ENCODE data around the gene DAPK2. TPM values are rescaled to one million over a fixed set of nuclear protein-coding genes. Genes with fewer than 3 reads are reported as not detected.

DAPK2 gene
- polyA plus RNA-seq, 1 donor = 5.1 TPM

DNA sequence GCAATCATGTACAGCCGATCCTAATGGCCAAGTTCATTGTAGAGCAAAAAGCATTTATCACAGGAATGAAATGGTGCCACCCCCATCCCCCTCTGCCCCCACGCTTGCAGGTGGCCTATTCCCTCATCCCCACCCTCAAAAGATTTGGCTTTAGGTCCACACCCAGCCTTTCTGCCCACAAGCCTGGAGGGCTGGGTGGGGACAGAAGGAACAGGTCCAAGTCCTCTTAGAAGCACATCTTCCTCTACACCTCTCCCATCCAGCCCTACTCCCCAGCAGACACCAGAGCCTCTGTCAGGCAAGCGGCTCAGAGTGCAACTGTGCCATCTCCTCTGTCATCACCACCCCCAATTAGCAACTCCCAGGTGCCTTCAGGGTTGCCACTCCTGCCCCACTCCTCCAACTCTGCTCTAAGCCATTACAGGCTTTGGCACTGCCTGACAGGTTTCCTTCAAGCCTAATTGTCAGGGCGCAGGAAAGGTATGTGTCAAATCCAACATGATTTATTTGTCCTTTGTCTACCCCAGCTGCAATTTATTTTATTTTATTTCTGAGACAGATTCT is 49.4 kb downstream of the DAPK2 start:
- DNase-seq = no peak

DNA sequence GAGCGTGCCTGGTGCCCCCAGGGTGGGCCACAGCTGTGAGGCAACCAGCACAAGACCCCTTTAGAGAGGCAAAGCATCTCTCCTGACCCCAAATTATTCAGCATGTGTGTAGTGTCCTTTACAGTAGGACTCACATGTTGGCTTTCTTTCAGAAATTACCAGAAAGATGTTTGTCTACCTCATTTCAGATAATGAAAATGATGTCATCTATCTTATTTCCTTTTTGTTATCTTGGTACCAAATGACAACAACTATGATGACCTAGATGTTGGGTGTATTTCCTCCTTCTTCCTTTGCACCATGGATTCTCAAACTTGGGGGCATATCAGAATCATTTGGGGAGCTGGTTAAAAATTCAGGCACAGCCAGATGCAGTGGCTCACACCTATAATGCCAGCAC is 50.5 kb downstream of the DAPK2 start:
- DNase-seq = no peak

DNA sequence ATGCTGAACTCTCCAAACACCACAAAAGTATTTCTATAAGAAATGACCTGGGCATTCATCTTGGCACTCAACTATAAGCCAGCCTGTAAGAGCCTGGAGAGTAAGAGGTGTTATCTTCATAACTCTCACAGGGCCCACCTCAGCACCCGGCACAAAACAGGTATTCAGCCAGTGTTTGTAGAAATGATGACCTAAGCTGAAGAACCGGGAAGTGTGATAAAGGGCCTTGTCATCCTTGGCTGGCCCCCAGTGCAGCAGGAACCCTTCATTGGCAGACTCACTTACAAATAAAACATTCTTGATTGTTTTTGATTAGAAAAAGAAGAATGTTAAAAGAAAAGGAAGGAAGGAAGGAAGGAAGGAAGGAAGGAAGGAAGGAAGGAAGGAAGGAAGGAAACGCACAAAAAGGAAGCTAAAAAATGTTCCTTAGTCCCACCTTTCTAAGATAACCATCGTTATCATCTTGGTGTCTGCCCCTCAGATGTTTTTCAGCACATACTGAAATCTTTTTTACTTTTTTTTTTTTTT is 52.1 kb downstream of the DAPK2 start:
- no peak for DNase-seq

DNA sequence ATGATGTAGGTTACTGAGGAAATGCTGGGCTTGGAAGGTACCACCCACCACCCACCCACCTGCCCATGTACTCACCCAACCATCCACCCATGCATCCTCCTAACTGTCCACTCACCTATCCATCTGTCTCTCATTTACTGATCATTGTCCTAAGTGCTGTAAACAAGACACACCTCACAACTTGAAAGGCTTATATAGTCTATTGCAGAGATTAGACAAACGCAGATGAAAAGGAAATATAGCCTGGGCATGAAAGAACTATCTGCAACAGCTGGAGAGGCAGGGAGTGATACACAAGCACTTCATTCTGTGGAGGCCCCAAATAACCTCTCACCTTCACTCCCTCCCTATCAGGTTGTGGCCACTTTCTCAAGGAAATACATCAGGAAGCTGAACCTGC is 54.0 kb downstream of the DAPK2 start:
- no peak for DNase-seq

DNA sequence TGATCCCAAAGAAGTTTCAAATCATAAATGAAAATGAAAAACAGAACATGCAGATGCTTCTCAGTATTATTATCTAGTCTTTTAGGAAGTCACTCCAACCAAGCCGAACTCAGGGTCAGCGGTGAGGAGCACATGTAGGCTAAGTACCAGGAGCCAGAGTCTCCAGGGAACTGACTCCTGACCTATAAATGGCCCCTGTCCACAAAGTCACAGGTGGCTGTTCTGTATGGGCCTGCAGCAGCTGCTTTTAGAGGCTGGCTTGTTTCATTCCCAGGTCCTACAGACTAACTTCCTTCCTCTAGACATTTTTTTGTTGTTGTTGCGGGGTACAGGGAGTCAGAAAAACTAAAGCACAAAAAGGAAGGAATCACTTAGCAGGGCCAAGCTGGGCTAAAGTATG is 54.6 kb downstream of the DAPK2 start:
- no peak for DNase-seq

DNA sequence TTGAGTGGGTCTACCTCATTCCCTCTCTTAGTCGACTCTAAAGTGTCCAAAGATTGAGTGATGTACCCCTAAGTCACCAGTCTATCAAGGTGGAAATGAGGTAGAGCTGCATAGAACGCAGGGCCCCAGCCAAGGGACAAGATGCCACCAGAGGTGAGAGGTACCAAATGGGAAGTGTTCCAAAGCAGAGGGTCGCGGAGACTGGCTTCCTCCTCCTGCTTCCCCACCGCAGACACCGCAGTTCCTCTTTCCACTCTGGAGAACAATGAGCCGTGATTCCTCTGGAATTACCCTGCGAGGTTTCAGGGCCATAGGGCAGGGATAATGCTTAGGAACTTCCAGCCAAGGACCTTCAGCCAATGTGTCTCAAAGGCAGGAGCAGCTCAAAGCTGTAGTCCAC is 55.8 kb downstream of the DAPK2 start:
- no peak for DNase-seq

DNA sequence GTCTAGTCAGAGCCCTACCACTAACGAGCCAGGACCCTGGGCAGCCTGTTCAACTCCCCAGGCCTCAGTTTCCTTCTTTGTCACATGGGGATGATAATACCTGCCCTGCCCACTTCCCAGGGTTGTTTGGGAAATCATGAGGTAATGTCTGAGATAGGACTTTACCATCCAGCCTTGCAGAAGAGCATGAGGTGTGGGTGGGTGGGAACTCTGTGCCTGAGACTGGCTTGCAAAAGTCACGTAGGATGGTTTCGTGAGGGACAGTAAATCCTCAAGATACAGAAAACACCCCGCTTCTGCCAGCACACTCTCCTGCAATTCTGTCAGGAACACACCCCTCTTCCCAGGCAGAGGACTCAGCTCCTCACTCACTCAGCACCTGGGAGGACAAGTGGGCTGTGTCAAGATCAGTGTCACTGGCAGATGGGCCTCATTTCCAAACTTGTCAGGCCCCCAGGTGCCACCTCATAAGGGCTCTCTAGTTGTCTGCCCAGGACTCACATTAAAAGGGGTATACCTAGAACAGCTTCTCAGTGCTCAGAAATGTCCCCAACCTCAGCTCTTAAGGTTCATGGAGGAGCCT is 58.4 kb downstream of the DAPK2 start:
- DNase-seq = no peak

DNA sequence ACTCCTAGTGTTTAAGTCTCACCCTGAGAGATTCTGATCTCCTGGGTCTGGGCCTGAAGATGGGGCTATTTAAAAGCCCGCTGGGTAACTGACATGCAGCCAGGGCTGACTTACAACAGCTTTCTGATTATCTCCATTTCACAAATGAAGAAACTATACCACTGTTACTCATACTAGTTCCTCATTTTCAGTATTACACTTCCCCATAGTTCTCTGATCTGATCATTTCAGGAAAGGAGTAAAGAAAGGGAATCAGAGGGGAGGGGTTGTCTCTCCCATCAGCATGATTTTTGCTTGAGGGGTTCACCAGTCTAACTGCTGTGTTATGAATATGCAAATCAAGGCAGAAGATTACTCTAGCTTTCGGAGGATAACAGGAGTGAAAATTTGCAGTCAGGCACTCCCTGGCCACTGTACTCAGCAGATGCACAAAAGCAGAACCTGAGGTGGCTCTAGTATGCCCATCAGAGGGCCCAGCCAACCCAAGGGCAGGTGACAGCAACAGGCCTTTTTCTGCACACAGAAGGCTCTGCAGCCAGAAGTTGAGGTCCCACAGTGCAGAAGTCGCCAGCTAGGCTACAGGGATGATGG is 59.4 kb downstream of the DAPK2 start:
- no peak for DNase-seq

DNA sequence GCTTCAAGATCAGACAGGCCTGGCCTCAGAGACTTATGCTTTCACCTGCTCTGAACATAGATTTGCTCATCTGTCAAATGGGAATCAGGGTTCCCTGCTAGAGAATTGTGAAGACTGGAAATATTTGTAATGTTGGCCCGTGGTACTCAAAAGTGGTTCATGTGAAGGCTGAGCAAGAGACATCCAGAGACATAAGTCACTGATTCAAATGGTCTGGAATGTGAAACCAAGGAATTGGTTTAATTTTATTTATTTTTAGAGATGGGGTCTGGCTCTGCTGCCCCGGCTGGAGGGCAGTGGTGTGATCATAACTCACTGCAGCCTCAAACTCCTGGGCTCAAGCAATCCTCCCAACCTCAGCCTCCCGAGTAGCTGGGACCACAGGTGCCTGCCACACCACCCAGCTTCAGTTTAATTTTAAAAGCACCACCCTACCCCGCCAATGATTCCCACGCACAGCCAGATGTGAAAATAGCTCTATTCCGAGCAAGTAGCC is 60.1 kb downstream of the DAPK2 start:
- no peak for DNase-seq

DNA sequence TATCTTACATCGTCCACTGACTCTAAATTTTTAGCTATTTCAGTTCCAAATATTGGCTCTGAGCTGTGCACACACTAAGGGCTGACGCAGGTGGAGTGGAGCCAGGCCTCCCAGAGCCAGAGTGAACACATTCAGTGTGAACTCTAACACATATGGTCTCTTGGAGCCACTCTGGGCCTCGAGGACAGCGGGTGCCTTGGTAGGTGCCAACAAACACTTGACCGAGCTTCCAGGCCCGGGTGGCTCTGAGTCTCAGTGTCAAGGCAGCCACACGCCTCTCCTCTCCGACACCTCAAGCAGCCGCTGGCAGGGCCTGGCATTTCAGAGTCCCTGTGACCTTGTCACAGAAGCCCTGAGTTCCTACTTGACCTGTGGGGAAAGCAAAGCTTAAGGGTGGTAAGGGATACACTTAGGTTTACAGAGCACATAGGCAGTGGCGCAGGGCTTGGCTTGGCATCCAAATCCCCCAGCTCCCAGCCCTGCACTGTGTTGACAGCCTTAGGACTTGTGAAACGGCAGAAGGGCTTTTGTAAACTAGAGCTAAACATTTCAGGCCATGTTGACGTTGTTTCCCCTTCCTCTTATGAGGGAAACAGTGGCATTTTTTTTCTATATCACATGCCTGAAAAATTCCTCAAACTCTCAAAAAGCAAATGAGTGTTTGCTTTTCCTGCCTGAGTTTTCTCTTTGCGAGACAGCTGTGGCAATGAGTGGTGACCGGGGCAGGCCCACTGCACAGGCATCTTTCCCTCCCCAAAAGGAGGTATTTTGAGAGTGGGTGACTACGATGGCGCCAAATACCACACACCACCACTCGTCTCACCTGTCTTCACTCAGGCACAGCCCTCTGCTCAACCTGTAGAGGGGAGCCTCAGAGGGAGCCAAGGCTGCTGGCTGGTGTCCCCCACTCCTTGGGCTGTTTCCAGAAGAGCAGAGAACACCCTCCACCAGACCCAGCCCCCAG is 60.8 kb downstream of the DAPK2 start:
- DNase-seq = peak; percentile 33

DNA sequence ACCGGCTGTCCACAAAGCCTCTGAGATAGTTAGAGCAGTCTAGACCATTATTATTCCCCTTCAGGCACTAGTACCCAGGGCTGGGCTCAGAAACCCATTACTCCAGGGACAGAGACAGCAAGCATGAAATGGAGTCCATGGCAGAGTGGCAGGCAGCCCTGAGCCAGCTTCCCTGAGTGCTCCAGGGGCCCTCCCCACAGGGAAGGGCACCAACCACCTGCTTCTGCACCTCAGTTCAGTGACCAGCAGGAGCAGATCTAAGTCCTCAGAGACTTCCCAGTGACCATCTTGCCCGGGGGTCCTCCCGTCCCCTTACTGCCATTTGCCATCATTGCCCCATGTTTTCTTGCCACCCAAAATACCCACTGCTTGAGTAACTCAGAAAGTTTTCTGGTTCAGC is 62.0 kb downstream of the DAPK2 start:
- no peak for DNase-seq

DNA sequence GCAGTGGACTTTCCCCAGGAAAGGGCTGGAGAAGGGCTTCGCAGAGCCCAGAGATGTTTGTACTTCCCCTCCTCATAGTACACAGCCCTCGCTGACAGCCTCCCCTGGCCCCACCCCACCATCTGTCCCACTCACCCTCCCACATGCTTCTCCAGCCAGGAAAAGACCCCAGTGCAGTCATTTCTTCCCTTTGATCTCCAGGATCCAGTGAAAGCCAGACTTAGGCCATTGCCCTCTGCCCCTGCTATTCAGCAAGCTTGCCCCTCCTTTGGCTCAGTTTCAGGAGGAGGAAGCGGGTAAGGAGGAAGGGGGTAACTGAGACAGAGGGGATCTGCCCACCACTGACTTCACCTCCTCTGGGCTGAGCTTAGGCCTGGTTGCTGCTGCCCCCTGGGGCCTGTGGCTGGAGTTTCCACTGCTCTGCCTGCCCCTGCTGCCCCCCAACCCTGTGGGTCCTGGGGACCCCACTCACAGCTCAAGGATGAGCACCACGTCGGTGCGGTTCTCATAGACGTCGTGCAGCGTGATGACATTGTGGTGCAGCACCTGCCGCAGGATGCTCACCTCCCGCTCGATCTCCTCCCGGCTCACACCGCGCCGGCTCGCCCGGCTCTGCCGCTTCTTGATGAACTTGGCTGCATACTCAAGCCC is 63.1 kb downstream of the DAPK2 start:
- DNase-seq = no peak

DNA sequence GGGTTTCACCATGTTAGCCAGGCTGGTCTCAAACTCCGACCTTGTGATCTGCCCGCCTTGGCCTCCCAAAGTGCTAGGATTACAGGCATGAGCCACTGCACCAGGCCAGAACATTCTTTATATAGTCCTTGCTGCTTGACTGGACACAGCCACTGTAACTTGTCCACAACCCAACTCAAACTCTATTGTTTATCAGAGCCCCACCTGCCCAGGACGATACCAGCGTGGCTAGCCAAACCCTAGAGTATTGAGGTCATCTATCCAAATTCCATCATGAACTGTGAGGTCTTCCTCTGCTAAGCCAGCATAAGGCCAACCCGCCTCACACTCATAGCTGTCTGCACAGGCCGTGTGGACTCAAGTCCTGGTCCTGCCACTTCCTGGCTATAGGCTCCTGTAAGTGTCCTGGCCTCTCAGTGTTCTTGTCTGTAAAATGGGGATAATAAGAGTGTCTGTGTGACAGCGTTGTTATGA is 63.9 kb downstream of the DAPK2 start:
- DNase-seq = no peak

DNA sequence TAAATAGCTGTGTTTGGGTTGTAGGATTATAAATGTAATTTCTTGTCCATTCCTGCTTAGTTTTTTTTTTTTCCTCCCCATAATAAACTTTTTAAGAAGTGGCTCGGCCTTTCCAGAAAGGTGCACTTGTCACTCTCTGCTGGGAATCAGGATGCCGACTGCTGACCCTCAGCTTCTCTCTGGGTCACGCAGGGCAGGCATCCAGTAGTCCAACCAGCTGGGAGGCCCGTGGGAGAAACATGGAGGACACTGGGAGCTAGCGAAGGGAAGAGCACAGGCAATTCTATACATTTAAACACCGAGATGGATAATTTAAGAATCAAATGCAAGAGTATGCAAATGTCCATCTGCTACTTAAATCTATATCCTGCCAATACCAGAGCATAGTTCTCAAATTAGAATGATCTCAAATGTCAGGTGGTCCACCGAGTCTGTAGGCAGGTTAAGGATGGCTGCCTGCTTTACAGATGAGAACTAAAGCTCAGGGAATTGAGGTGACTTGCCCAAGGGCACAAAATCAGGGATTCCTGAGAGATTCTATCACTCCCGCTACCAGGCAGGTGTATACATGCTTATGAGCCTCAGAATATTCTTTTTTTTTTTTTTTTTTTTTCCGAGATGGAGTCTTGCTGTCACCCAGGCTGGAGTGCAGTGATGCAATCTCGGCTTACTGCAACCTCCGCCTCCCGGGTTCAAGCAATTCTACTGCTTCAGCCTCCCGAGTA is 64.5 kb downstream of the DAPK2 start:
- no peak for DNase-seq

DNA sequence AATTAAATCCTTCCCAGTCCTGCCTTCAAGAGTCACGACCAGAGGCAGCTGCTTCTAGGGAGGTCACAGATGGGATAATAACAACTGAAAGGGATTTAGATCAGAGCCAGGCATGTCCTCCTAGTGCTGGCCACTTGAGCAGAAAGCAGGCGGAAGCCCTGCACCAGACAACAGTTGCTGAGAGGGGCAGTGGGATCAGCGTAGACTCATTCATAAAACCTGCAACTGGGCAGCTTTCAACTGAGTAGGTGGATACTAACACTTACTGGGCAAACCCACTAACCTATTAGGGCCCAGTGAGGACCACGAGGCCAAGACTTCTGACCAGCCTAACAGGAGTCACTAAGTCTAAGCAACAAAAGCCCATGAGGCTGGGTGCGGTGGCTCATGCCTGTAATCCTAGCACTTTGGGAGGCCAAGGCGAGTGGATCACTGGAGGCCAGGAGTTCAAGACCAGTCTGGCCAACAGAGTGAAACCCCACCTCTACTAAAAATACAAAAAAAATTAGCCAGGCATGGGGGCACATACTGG is 67.0 kb downstream of the DAPK2 start:
- DNase-seq = no peak

DNA sequence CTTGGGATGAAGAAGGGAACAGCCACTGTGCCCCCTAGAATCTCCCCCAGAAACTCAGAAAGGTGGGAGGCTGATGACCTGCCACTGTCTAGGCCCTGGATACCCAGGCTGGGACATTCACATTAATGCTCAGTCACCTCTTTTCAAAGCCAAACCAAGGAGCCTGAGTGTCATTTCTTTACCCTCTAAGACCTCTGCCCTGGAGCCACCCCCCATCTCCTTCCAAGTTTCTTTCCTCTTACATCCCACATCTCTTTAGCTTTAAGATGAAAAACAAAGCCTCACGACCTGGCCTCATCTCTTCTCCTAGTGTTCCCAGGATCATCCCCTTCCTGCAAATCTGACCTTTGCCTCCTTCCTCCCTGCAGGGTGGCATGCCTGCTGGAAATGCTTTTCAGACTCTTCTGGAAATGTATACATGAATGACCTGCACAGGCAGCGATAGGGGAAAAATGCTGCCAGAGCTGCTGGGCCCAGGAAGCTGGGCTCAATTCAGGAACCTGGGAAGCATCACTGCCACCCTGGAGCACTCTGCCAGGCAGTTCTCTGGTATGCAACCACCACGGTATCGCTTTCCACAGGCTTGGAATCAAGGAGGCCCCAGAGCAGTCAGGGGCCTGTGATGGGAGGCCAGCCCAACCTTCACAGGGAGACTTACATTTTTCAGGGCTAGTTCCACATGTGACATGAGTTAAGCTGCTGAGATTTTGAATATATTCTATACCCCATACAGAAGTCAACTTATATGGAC is 67.6 kb downstream of the DAPK2 start:
- DNase-seq = no peak

DNA sequence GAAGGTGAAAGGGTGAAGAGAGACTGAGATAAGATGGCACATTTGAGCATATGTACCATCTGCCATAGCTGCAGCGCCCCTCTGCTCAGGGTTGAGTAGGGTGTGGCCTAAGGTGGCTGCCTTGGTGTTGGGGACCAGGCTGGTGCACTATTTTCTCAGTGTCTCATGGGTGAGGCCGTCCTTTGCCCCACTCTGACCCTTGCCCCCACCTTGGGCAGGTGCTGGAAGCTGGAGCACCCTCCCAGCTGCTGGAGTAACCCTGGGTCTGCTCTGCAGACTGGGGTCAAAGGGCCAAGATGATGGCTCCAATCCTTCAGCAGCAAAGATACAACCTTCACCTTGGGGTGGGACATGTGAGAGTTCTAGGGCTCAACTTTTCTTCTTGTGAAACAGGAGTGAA is 69.2 kb downstream of the DAPK2 start:
- DNase-seq = no peak

DNA sequence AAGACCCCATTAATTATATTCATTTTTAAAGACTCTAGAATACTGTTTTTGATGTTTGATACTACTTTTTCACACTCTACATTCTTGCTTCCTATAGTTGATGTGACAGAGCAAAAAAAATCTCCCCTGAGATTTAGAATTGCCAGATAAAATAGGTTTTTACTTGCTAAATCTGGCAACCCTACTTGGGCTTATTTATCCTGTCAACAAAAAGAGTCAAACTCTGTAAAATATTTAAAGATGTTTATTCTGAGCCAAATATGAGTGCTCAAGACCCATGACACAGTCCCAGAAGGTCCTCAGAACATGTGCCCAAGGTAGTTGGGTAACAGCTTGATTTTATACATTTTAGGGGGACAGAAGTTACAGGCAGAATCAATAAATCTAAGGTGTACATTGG is 72.3 kb downstream of the DAPK2 start:
- DNase-seq = no peak

DNA sequence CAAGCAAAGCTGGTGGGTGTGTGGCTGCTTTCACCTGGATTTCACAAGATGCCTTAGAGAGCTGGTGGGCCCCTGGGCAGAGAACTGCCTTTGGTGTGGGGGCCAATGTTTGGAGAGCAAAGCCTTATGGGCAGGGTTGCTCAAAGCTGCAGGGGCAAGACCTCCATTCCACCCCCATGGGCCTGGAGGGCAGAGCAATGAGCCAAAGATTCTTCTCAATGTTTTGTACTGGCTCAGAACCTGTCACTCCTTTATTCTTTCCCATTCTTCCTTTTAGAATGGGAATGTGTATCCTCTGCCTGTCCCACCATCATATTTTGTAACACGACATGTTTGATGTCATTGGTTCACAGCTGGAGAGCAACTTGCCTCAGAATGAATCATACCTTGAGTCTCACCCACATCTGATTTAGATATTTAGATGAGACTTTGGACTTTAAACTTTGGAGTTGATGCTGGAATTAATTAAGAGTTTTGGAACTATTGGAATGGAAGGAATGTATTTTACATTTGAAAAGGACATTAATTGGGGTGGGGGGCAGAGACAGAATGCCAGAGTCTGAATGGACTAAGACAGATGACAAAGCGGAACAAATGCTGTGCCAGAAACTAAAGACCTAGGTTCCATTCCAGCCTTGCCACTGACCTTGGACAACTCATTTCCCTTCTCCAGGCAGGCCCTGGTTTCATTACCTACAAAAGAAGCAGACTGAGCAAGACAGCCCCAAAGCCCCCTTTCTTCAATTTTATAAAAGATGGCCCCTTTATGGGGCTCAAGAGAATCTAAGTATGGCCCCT is 72.9 kb downstream of the DAPK2 start:
- no peak for DNase-seq

DNA sequence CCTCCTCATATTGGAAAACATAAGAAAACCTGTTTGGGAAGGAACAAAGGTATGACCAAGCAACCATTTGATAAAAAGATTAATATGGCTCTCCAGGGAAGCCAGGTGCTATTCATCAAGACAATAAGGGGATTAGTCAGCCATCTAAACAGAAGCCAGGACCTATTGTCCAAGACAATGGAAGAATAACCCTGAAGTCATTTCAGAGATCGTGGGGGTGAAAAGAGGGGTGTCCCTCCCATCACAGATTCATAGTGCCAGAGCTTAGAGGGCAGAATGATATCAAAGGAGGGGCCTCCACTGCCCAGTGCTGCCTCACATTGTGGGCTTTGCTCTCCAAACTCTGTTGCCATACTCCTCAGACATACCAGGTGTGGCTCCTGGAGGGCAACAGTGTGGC is 73.5 kb downstream of the DAPK2 start:
- no peak for DNase-seq

Data from hindlimb muscle (tissue), 1 donor.